ENCODE results near the gene SCARB1. TPM values are rescaled to one million over a fixed set of nuclear protein-coding genes. Genes with fewer than 3 reads are reported as not detected.

The SCARB1 gene
- total and polyA plus RNA-seq, 2 experiments from 2014 or later, result 31.0 to 62.5 TPM

GRCh38 chr12:124790650-124791400 lies 72.8 kb downstream of the SCARB1 start:
- Mint-ChIP-seq H3K27ac (no peak overlapping the region), H3K27me3 (ENCODE audit: insufficient read depth, low read depth, poor library complexity) (peaks cover 4% of the 10 kb centered on the region)
- TF ChIP-seq REST (IDR thresholded peaks at IDR 0.05; ENCODE audit: unreplicated experiment), result no peak
- no peak for TF ChIP-seq CREB1 (CRISPR knock-in tag; IDR thresholded peaks at IDR 0.05; ENCODE audit: low read depth)
- no peak for TF ChIP-seq ZNF331 (CRISPR knock-in tag; IDR thresholded peaks at IDR 0.05; ENCODE audit: low read depth)
- TF ChIP-seq POLR2AphosphoS5 (IDR thresholded peaks at IDR 0.05; ENCODE audit: low read depth), result no peak
- TF ChIP-seq ZNF462 (CRISPR knock-in tag; IDR thresholded peaks at IDR 0.05), result no peak
- TF ChIP-seq EZH2phosphoT487 (IDR thresholded peaks at IDR 0.05; ENCODE audit: unreplicated experiment), result no peak
- no peak for TF ChIP-seq STAT1 (IDR thresholded peaks at IDR 0.05; ENCODE audit: unreplicated experiment)
- TF ChIP-seq ETS1 (IDR thresholded peaks at IDR 0.05), result no peak
- no peak for TF ChIP-seq ZNF114 (CRISPR knock-in tag; IDR thresholded peaks at IDR 0.05)
- TF ChIP-seq JUNB (IDR thresholded peaks at IDR 0.05; ENCODE audit: unreplicated experiment), result no peak
- TF ChIP-seq EZH2 (IDR thresholded peaks at IDR 0.05; ENCODE audit: low read depth, unreplicated experiment), result no peak
- no peak for TF ChIP-seq NANOG (IDR thresholded peaks at IDR 0.05; ENCODE audit: borderline replicate concordance)
- no peak for TF ChIP-seq CTCF (conservative IDR thresholded peaks at IDR 0.05; ENCODE audit: low read depth in 2 of 2)

More at GRCh38 chr12:124790650-124791400, 72.8 kb downstream of the SCARB1 start:
- Histone ChIP-seq H2AFZ (no peak overlapping the region), H3K36me3 (ENCODE audit: insufficient read depth) (no peaks in the 10 kb centered on the region), H3K9me2 (ENCODE audit: insufficient read depth) (no peaks in the 10 kb centered on the region), H3K4me1 (ENCODE audit: insufficient read depth) (no peaks in the 10 kb centered on the region), H3K4me2 (no peak overlapping the region), H4K20me1 (replicated peaks; ENCODE audit: insufficient read depth) (no peaks in the 10 kb centered on the region; the same call in 1 of the 2 replicates), H3F3A (replicated peaks; ENCODE audit: low read depth) (no peaks in the 10 kb centered on the region), H3K27ac (ENCODE audit: low read depth) (no peak overlapping the region), H3K4me3 (no peak overlapping the region), H3K79me2 (replicated peaks; ENCODE audit: insufficient read depth) (no peaks in the 10 kb centered on the region), H3K27me3 (ENCODE audit: insufficient read depth) (no peaks in the 10 kb centered on the region)
- no peak overlapping the region for H3K4me3 Mint-ChIP-seq
- H3K9me3 Mint-ChIP-seq, result no peaks in the 10 kb centered on the region
- ATAC-seq (no peak), DNase-seq (ENCODE audit: low spot score) (no peak)
- peaks cover 13% of the 10 kb centered on the region for H3K4me1 Mint-ChIP-seq
- peaks cover 16% of the 10 kb centered on the region for H3K36me3 Mint-ChIP-seq (ENCODE audit: low read depth)

Measured in GM23338 (cell line).